Measurements from ENCODE around the gene ARAF. TPM values are rescaled to one million over a fixed set of nuclear protein-coding genes. Genes with fewer than 3 reads are reported as not detected.

Gene ARAF
- total and polyA plus RNA-seq, 2 of the 8 experiments (the other 6 are each of a cell fraction or from before 2014, with no cell fraction given) = 39.0 to 45.2 TPM

DNA sequence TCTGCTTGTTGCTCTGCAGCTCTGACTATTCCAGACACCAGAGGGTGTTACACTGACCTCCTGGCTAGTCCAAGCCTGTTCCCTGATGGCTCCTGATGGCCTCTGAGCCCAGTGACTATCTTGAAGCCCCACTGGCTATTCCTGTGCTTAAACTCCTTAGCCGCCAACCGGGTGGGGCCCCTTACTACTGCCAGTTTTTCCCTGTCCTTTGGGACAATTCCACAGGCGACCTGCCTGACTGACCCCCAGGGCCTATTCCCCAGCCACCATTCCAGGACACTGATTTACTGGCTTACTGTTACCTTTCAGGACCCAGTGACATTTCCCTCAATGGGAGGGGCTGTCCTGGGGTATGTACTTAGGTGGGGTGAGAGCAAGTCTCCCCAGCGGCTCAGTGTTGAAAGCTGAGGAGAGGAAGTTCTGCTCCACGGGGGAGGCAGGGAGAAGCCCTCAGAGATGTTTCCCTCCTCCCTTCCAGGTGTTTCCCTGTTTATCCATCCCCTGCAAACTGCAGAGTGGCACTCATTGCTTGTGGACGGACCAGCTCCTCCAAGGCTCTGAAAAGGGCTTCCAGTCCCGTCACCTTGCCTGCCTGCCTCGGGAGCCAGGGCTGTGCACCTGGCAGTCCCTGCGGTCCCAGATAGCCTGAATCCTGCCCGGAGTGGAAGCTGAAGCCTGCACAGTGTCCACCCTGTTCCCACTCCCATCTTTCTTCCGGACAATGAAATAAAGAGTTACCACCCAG lies 25.2 kb downstream of the ARAF start:
- H3K79me2 ChIP-seq (ENCODE audit: control insufficient read depth in 1 of 2, insufficient read depth in 2 of 2, low read length in 2 of 2) = no peaks in the 10 kb centered on the region
- H3K4ac ChIP-seq (replicated peaks; ENCODE audit: insufficient read length, low read depth, low read length) = no peak overlapping the region
- H3K23ac ChIP-seq (ENCODE audit: insufficient read length) = no peak overlapping the region
- H3K27ac ChIP-seq (ENCODE audit: low read depth, low read length) = no peak overlapping the region
- no peak overlapping the region for H2BK5ac ChIP-seq (ENCODE audit: low read depth, low read length)
- H3K27me3 ChIP-seq (replicated peaks in 1 of 4; ENCODE audit: control insufficient read depth in 3 of 4, extremely low read depth in 1 of 4, insufficient read depth in 3 of 4, low read length in 3 of 4) = no peaks in the 10 kb centered on the region
- FAIRE-seq (no peak), DNase-seq (ENCODE audit: low read depth in 1 of 2, low spot score in 2 of 2) (no peak)
- H2AFZ ChIP-seq (ENCODE audit: low read length) = no peak overlapping the region
- H3K23me2 ChIP-seq (ENCODE audit: low read depth, low read length) = no peaks in the 10 kb centered on the region; the same call in 1 of the 2 replicates
- no peak overlapping the region for H3K4me2 ChIP-seq (ENCODE audit: insufficient read depth in 1 of 2, low read depth in 2 of 2, low read length in 2 of 2)
- no peak overlapping the region for H4K91ac ChIP-seq (replicated peaks; ENCODE audit: insufficient read length, low read length)
- CTCF ChIA-PET (ENCODE audit: partially characterized antibody) = interaction anchor here (0.7 to 1.5 kb wide), 3 partner anchors 18 to 58 kb away, joined by 3 to 4 read pairs (median 3); no protein-coding TSS in a partner anchor
- no peak overlapping the region for H2BK15ac ChIP-seq (ENCODE audit: low read length)
- H2BK12ac ChIP-seq (ENCODE audit: low read depth, low read length) = no peak overlapping the region
- no peak overlapping the region for H3K18ac ChIP-seq (ENCODE audit: extremely low read depth, low read length)
- no peak overlapping the region for H4K8ac ChIP-seq (ENCODE audit: extremely low read depth, insufficient read depth, low read length)
- no peak overlapping the region for H3K14ac ChIP-seq (ENCODE audit: insufficient read length)
- 85% methylated on average over 10 of the region's 11 CpGs; no CpG with 5 or more reads in 1 of the 2 experiments for WGBS, 2 experiments (ENCODE audit: extremely low coverage in 1 of 2, insufficient coverage in 1 of 2, insufficient read length in 1 of 2, insufficient replicate concordance in 2 of 2, low coverage in 1 of 2, low lambda C conversion rate in 2 of 2, missing lambda C conversion rate in 1 of 2)
- H3K79me1 ChIP-seq (ENCODE audit: low read depth, low read length) = no peaks in the 10 kb centered on the region
- H3K36me3 ChIP-seq (ENCODE audit: control insufficient read depth in 2 of 4, insufficient read depth in 4 of 4, low read length in 3 of 4) = no peaks in the 10 kb centered on the region; a peak in 1 of 8 replicates
- no peak overlapping the region for H2BK120ac ChIP-seq (replicated peaks; ENCODE audit: low read depth, low read length)
- POLR2A ChIA-PET (ENCODE audit: partially characterized antibody) = interaction anchor here (1.1 kb wide), 2 partner anchors 36 to 39 kb away, joined by 3 to 4 read pairs; no protein-coding TSS in a partner anchor
- H3K56ac ChIP-seq (replicated peaks; ENCODE audit: insufficient read length, low read depth, low read length) = no peak overlapping the region
- no peak overlapping the region for H3K4me3 ChIP-seq (ENCODE audit: extremely low read depth in 1 of 4, insufficient read depth in 2 of 4, low read depth in 3 of 4, low read length in 4 of 4)
- no peaks in the 10 kb centered on the region for H4K20me1 ChIP-seq (replicated peaks in 1 of 2; ENCODE audit: control insufficient read depth in 1 of 2, insufficient read depth in 2 of 2, low read length in 2 of 2)
- H2AK5ac ChIP-seq (ENCODE audit: low read depth, low read length) = no peak overlapping the region
- H3K9ac ChIP-seq (replicated peaks in 1 of 4; ENCODE audit: extremely low read depth in 1 of 4, low read depth in 3 of 4, low read length in 3 of 4) = no peak overlapping the region
- no peaks in the 10 kb centered on the region for H3K9me3 ChIP-seq (ENCODE audit: insufficient read depth in 2 of 2, low read depth in 1 of 2, low read length in 1 of 2)
- H4K5ac ChIP-seq (ENCODE audit: insufficient read length, low read depth, low read length) = no peak overlapping the region
- H3K4me1 ChIP-seq (replicated peaks in 1 of 4; ENCODE audit: control insufficient read depth in 3 of 4, insufficient read depth in 4 of 4, low read length in 3 of 4) = peaks cover 0 to 3% (median 2%) of the 10 kb centered on the region in 4 experiments; a peak in 2 of 7 replicates
- no peak overlapping the region for H2BK20ac ChIP-seq (ENCODE audit: low read length)
- TF ChIP-seq TBP (IDR thresholded peaks at IDR 0.05; ENCODE audit: low read depth, low read length) (no peak), CTBP2 (IDR thresholded peaks at IDR 0.05; ENCODE audit: borderline replicate concordance, insufficient read depth, insufficient read length, low read length) (no peak), CBX8 (IDR thresholded peaks at IDR 0.05; ENCODE audit: borderline replicate concordance, low read depth, low read length) (no peak), FOSL1 (IDR thresholded peaks at IDR 0.05; ENCODE audit: insufficient read depth, low read depth, low read length) (no peak), NANOG (IDR thresholded peaks at IDR 0.05; ENCODE audit: insufficient read depth, low read depth, low read length, poor library complexity, severe bottlenecking) (no peak), SIX5 (IDR thresholded peaks at IDR 0.05; ENCODE audit: low read depth, low read length) (no peak), BRCA1 (IDR thresholded peaks at IDR 0.05; ENCODE audit: low read depth, low read length) (no peak), EP300 (IDR thresholded peaks at IDR 0.05; ENCODE audit: borderline replicate concordance in 1 of 2, low read depth in 2 of 2, low read length in 2 of 2) (no peak)
- TF ChIP-seq, protein P1, sequence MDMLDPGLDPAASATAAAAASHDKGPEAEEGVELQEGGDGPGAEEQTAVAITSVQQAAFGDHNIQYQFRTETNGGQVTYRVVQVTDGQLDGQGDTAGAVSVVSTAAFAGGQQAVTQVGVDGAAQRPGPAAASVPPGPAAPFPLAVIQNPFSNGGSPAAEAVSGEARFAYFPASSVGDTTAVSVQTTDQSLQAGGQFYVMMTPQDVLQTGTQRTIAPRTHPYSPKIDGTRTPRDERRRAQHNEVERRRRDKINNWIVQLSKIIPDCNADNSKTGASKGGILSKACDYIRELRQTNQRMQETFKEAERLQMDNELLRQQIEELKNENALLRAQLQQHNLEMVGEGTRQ (IDR thresholded peaks at IDR 0.05; ENCODE audit: low read length) = no peak
- TF ChIP-seq, protein P2, sequence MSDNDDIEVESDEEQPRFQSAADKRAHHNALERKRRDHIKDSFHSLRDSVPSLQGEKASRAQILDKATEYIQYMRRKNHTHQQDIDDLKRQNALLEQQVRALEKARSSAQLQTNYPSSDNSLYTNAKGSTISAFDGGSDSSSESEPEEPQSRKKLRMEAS (IDR thresholded peaks at IDR 0.05) = no peak

Data from H1 (cell line).